ENCODE data around the gene GABBR2. TPM values are rescaled to one million over a fixed set of nuclear protein-coding genes. Genes with fewer than 3 reads are reported as not detected.
A peak's percentile ranks its signal among the peaks of the same experiment; 100 is the strongest.

GABBR2 gene
- total RNA-seq, 1 donor from 2014 or later: not detected

GRCh38 chr9:98721643-98722042 is 12.9 kb upstream of the GABBR2 start:
- no peak for DNase-seq (ENCODE audit: low read depth)

DNA sequence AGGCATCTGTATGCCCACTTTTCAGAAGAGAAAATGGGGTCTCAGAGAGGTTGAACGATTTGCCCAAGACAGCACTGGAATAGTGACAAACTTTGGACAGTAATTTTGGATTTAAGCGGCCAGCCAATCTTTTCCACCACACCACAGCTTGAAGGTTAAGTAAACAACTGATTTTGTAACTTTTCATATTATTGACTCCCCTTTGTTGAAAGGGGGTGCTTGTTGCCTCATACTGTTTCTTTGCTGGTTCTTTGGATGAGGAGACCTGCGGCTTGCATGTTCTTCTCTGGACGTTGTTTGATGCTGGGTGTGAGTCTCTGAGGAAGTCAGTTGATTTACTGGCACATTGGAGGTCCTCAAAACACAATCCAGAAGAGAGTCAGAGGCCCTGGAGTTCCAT is 11.7 kb upstream of the GABBR2 start:
- no peak for DNase-seq (ENCODE audit: low read depth)

DNA sequence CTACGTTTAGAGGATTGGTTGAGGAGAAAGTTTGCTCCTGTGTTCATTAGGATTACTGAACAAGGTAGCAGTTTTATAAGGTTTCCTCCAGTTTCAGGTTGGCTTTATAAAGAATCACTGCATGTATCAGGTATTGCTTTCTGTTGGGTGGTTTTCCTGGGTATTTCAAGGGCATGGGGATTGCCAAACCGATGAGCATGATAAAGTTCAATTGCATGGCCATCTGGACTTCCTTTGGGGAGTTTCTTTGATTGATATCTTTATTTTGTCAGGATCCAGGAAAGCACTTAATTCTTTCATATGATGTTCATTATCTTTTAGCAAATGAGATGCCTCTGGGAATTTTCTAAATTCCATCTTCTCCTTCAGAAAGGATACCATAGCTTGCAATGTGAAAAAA is 10.3 kb upstream of the GABBR2 start:
- no peak for DNase-seq (ENCODE audit: low read depth)

DNA sequence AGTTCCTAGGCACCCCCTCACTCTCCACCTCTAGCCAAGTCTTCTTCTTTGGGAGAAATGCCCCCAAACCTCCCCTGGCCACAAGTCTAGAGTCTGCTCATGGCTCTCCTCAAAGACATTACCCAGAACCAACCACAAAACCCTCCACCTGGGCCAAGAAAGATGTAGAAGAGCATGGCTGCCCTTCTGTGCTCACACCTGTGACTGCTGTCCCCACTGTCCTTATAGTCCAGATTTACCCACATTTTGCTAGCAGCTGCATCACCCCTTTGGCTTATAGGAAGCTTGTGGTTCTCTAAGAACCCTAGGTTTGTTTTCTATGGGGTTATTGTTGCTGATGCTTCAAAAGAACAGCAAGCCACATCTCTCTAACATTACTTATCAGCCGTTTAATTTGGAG is 6.1 kb upstream of the GABBR2 start:
- no peak for DNase-seq (ENCODE audit: low read depth)

- no peak for DNase-seq (ENCODE audit: low read depth)
Observed at GRCh38 chr9:98712987-98713386, 4.3 kb upstream of the GABBR2 start.

DNA sequence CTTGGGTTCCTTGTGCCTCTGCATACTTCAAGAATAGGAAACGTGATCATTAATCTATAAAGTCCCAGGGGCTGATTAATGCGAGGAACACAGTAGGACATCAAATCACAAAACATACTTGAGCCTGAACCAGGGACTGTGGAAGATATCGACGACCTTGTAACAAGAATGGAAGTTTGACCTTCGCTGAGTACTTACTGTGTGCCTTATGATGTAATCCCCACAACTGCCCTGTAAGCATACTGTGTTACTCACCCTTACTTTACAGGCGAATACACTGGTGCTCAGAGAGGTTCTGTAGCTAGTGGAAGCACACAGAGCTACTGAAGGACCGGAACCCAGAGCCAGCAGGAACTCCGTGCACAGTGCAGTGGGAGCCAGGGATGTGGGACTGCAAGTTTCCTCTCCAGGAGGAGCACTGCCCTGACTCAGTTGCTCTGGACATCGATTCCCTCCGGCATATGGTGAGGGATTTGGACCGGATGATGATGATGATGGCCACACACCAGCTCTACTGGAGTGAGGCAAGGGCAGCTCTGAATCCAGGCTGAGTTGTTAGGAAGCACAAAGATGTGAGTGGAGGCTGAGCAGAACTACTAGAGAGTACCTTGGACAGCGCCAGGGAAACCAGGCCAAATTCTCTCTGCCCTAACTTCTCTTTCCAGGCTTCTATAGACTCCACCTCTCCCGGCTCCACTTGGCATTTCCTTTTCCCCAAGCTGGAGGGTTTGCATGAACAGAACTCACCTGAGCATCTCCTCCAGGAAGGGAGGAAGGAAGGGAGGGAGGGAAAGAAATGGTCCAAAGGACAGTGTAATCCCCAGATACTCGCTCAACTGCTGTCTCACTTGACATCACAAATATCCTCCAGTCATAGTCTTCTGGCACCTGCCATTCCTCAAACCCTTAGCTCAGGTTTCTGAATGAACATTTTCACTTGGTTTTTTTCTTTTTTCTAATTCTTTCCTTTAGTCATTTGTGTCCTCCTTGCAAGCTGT is 1.5 kb upstream of the GABBR2 start:
- peak; percentile 45 for DNase-seq (ENCODE audit: low read depth)

GRCh38 chr9:98708103-98708932 is 417 bp downstream of the GABBR2 start:
- no peak for DNase-seq (ENCODE audit: low read depth)

- DNase-seq (ENCODE audit: low read depth): peak; percentile 32
Observed at GRCh38 chr9:98707166-98708102, 1.3 kb downstream of the GABBR2 start.

DNA sequence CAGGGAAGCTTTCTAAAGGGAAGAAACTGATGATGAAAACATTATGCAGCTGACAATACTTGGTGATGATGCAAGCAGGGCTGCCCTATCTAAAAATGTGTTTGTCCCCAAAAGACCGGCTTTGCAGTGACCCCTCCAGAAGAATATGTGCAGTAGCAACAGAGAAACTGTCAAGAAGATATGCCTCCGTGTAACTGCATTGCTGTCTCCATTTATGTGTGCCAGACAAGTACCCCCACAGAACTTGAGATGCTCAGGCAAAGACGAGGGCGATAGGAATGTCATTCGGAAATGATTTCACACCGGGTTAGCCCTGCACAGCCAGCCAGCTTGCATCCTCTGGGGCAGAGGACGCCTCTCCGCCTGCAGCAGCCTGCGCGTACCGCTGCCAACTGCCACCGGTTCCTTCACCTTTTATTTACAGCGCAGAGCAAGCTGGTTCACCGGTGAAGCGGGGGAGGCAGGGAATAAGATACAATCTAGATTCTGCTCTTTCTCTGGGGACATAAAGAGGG is 2.0 kb downstream of the GABBR2 start:
- no peak for DNase-seq (ENCODE audit: low read depth)

DNA sequence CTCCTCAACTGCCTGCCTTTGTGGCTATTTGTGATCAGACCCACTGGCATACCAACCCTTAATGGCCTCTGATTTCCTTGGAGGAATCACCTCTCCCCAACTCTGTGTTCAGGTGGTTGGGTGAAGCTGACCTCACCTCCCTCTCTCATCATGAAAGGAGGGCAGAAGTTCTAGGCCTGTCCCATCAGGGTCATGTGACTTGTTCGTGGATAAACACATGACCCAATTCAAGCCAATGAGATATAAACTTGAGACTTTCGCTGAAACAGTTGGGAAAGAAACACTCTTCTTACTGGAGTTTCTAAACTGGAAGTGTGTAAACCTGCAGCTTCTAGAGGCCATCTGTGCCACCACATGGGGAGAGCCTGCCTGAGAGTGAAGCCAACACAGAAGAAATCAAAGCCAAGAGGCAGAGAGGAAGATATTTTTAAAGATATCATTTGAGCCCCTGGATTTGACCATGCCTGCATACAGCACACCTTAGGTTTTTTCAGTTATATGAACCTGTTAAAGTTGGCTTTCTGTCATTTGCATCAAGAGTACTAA is 5.8 kb downstream of the GABBR2 start:
- no peak for DNase-seq (ENCODE audit: low read depth)

GRCh38 chr9:98702340-98702739 is 6.4 kb downstream of the GABBR2 start:
- DNase-seq (ENCODE audit: low read depth): no peak

- DNase-seq (ENCODE audit: low read depth): no peak
Observed at GRCh38 chr9:98701576-98701975, 7.2 kb downstream of the GABBR2 start.

DNA sequence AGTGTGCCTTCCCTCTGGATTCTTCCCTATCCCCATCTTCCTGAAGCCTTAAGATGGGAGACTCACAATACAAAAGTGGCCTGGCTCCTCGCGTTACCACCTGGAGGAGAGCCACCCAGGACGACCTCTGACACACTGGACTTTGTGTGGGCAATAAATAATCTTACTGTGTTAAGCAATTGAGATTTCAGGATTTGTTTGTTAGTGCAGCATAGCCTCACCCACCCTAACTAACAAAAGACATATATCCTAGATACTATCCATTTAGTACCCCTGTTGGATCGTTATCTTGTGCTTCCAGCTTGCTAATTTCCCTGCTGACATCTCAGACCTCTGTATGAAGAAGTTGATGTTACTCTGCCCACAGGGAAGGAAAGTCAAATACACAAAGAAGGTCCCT is 7.9 kb downstream of the GABBR2 start:
- DNase-seq (ENCODE audit: low read depth): no peak

GRCh38 chr9:98698856-98699255 is 9.9 kb downstream of the GABBR2 start:
- no peak for DNase-seq (ENCODE audit: low read depth)

- no peak for DNase-seq (ENCODE audit: low read depth)
Observed at GRCh38 chr9:98694943-98695342, 13.8 kb downstream of the GABBR2 start.

DNA sequence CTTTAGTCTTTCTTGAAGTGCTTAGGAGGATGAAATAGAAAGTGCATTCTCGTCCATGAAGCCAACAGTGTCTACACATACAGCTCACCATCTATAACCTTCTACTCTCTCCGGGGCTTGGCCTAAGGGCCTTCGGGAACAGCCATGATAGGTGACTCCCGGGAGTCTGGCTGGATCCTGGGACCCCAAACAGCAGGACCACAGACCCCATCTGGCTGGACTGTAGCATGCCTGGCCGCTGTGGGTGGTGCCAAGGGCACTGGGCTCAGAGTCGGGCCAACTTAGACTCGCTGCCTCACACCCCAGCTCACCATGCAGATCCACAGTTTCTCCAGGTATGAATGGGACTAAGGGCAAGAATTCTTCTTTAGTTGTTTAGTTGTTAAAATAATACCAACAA is 16.3 kb downstream of the GABBR2 start:
- DNase-seq (ENCODE audit: low read depth): no peak

- no peak for DNase-seq (ENCODE audit: low read depth)
Observed at GRCh38 chr9:98691890-98692289, 16.8 kb downstream of the GABBR2 start.

DNA sequence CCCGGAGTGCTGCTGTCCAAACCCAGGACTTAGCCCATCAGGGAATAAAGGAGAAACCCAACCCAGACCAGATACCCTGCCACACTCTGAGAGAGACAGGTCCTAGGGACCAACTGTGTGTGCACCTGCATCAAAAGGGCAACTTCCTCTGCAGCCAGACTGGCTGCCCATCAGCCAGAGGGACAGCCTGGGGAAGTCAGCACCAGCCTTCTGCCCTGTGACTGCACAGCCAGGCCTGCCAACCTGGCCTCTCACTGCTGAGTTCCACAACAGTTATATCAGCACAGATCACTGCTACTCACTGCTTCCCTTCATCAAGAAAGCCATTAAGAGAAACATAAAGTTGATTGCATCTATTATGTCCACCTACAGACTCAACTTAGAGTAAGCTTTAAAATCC is 18.0 kb downstream of the GABBR2 start:
- DNase-seq (ENCODE audit: low read depth): no peak

DNA sequence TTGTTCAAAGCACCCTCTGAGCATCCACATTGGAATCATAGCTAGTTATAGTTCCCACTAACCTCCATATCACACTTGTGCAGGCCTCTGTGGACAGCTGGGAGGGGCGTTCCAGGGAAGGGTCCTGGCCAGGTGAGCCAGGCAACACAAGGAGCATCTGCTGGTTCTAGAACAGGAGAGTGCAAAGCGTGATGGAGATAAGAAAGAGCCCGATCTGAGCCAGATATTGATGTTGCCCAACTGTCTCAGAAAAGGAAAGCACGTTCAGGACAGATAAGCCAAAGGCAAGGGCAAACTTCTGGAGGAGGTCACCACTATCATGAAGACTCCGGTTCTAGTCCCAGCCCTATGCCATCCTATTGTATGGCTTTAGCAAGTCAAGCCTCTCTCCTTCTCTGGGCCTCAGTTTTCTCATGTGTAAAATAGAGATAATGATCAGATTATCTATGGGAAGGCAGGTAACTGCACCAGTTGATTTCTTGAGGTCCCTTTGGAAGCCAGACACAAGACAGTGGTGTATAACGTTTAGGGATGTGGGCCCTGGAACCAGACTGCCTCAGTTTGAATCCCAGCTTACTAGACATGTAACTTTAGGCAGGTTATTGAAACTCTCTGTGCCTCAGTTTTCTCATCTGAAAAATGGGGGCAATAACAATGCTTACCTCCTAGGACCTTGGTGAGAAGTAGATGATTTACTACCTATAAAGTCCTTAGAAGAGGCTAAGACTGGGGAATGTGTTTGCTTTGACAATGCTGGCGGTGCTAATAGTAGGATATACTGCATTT is 19.8 kb downstream of the GABBR2 start:
- DNase-seq (ENCODE audit: low read depth): no peak

- peak; percentile 57 for DNase-seq (ENCODE audit: low read depth)
Observed at GRCh38 chr9:98687911-98688310, 20.8 kb downstream of the GABBR2 start.

Data from renal cortical epithelial cell (primary cell).